ENCODE measurements around the gene HIC1. TPM values are rescaled to one million over a fixed set of nuclear protein-coding genes. Genes with fewer than 3 reads are reported as not detected.

The HIC1 gene
- total and polyA plus RNA-seq, 2 experiments from 2014 or later: 0.88 to 3.7 TPM

DNA sequence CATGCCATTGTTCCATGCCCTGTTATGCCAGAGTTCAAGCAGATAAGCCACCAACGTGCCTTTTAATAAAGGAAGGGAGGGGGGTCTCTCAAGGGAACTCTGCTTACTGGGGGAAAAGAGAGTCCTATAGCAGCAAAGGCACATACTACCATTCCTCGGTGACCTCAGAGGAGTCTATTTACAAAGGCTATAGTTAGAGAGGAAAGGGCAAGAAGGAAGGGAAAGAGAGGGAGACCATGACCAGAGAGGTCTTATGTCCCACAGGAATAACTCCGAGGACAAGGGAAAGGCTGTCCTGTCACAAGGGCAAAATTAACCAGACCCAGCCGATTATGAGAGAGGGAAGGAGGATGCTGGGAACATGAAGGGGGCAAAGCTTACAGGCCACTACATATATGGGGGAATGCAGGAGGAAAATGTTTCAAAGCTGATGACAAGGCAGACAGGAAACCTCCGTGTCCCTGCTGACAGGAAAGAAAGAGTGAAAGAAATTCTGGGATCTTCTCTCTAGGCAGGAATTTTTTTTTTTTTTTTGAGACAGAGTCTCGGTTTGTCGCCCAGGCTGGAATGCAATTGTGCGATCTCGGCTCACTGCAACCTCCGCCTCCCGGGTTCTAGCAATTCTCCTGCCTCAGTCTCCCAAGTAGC, 51.5 kb downstream of the HIC1 start:
- Histone ChIP-seq H3K27me3 (no peaks in the 10 kb centered on the region), H3K36me3 (no peaks in the 10 kb centered on the region), H3K9me3 (ENCODE audit: low read depth) (no peaks in the 10 kb centered on the region), H3K4me3 (no peak overlapping the region), H3K27ac (peak overlapping the region; percentile 71), H3K4me1 (ENCODE audit: low read depth) (peaks cover 20% of the 10 kb centered on the region)
- TF ChIP-seq, protein P1, sequence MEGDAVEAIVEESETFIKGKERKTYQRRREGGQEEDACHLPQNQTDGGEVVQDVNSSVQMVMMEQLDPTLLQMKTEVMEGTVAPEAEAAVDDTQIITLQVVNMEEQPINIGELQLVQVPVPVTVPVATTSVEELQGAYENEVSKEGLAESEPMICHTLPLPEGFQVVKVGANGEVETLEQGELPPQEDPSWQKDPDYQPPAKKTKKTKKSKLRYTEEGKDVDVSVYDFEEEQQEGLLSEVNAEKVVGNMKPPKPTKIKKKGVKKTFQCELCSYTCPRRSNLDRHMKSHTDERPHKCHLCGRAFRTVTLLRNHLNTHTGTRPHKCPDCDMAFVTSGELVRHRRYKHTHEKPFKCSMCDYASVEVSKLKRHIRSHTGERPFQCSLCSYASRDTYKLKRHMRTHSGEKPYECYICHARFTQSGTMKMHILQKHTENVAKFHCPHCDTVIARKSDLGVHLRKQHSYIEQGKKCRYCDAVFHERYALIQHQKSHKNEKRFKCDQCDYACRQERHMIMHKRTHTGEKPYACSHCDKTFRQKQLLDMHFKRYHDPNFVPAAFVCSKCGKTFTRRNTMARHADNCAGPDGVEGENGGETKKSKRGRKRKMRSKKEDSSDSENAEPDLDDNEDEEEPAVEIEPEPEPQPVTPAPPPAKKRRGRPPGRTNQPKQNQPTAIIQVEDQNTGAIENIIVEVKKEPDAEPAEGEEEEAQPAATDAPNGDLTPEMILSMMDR (IDR thresholded peaks at IDR 0.05; ENCODE audit: low read depth, low read length): no peak
- no peak for DNase-seq (ENCODE audit: low read depth in 1 of 2, low spot score in 1 of 2)

DNA sequence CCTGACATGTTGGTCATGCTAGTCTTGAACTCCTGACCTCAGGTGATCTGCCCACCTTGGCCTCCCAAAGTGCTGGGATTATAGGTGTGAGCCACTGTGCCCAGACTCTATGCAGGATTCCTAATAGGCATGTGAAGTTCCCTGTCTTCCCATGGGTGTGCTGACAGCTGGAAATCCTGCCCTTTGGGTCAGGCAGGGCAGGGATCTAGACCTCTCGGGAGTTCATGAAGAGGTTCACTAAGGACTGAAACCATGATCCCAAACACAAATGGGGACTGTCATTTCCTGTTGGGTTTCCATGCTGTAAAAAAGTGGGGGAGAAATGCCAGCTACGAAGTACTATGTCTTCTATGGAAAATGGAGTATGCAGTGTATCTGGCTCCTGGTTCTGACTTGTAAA, 52.1 kb downstream of the HIC1 start:
- DNase-seq (ENCODE audit: low read depth in 1 of 2, low spot score in 1 of 2): no peak
- TF ChIP-seq, protein P1 (IDR thresholded peaks at IDR 0.05; ENCODE audit: low read depth, low read length): no peak
- no peaks in the 10 kb centered on the region for H3K9me3 ChIP-seq (ENCODE audit: low read depth)
- no peaks in the 10 kb centered on the region for H3K27me3 ChIP-seq
- peaks cover 20% of the 10 kb centered on the region for H3K4me1 ChIP-seq (ENCODE audit: low read depth)
- no peak overlapping the region for H3K27ac ChIP-seq
- no peaks in the 10 kb centered on the region for H3K36me3 ChIP-seq
- H3K4me3 ChIP-seq: no peak overlapping the region

DNA sequence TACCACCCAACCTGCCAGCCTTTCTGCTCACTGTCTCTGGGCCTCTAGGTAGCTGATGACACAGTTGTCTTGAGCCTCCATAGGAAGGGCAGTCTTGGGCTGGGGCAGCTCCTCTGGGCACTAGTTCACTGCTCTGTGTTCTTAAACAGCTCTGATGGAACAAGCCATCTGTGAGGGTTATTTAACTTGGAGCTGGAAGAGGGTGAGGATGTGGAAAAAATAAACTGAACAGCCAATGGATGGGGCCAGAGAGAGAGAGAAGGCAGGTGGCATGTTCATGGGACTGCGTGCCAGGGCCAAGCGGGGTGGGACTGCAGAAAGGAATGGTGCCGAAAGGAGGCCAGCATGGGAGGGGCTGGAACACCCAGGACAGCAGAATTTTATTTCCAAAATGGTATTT, 52.6 kb downstream of the HIC1 start:
- TF ChIP-seq, protein P1 (IDR thresholded peaks at IDR 0.05; ENCODE audit: low read depth, low read length): no peak
- Histone ChIP-seq H3K9me3 (ENCODE audit: low read depth) (no peaks in the 10 kb centered on the region), H3K4me3 (no peak overlapping the region), H3K27ac (no peak overlapping the region), H3K36me3 (no peaks in the 10 kb centered on the region), H3K27me3 (no peaks in the 10 kb centered on the region), H3K4me1 (ENCODE audit: low read depth) (peaks cover 20% of the 10 kb centered on the region)
- DNase-seq (ENCODE audit: low read depth in 1 of 2, low spot score in 1 of 2): no peak

DNA sequence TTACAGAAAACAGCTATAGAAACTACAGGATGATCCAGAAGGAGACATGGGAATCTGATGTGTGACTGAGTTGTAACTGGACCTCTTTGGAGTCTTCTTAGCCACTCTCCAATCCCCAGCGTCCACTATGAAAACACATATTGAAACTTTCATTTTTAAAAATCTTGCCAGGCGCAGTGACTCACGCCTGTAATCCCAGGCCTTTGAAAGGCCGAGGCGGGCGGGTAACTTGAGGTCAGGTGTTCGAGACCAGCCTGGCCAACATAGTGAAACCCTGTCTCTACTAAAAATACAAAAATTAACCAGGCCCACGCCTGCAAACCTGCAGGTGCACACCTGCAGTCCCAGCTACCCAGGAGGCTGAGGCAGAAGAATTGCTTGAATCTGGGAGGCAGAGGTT, 53.3 kb downstream of the HIC1 start:
- H3K4me3 ChIP-seq: no peak overlapping the region
- no peaks in the 10 kb centered on the region for H3K36me3 ChIP-seq
- no peaks in the 10 kb centered on the region for H3K27me3 ChIP-seq
- no peak for DNase-seq (ENCODE audit: low read depth in 1 of 2, low spot score in 1 of 2)
- no peak overlapping the region for H3K27ac ChIP-seq
- TF ChIP-seq, protein P1 (IDR thresholded peaks at IDR 0.05; ENCODE audit: low read depth, low read length): no peak
- peaks cover 22% of the 10 kb centered on the region for H3K4me1 ChIP-seq (ENCODE audit: low read depth)
- no peaks in the 10 kb centered on the region for H3K9me3 ChIP-seq (ENCODE audit: low read depth)

DNA sequence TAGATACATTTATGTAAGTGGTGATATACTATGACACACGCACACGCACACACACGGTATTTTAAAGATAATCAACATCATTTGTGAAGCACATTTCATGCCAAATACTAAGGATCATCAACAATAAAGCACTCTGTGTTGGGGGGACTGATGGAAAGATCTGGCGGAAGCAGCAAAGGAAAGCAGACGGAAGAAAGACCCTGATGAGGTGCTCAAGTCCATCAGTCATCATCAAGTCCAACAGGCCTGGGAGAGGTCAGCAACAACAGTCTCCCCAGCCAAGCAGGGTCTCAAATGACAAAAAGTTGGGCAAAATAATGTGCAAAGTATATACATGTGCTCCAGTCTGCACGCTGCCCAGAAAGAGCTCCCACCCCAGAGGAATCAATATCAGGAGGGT, 55.5 kb downstream of the HIC1 start:
- no peak for DNase-seq (ENCODE audit: low read depth in 1 of 2, low spot score in 1 of 2)
- H3K36me3 ChIP-seq: no peaks in the 10 kb centered on the region
- peaks cover 22% of the 10 kb centered on the region for H3K4me1 ChIP-seq (ENCODE audit: low read depth)
- H3K4me3 ChIP-seq: no peak overlapping the region
- no peaks in the 10 kb centered on the region for H3K9me3 ChIP-seq (ENCODE audit: low read depth)
- no peaks in the 10 kb centered on the region for H3K27me3 ChIP-seq
- no peak overlapping the region for H3K27ac ChIP-seq
- TF ChIP-seq, protein P1 (IDR thresholded peaks at IDR 0.05; ENCODE audit: low read depth, low read length): no peak
